ENCODE data around the gene STK17B. TPM values are rescaled to one million over a fixed set of nuclear protein-coding genes. Genes with fewer than 3 reads are reported as not detected.

STK17B gene
- total and polyA plus RNA-seq, 2 of the 8 experiments (the other 6 are each of a cell fraction or from before 2014, with no cell fraction given): 1.8 to 10.5 TPM

DNA sequence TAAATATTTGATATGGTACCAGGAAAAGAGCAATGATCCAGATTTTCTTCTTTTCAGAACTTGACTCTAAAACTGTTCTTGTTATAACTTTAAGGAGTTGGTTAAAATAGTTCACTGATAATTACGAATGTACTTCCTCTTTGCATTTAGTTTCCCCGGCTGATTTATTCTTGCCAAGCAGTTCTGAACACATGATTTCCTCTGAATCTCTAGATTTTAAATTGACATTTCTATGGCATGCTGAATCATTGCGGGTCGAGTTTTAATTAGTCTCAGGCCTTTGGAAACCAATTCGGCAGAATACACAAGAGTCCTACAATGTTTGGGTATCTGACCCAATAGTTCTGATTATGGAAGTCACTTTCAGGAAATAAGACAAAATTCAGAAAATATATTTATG is 65.4 kb downstream of the STK17B start (continued):
- TF ChIP-seq, protein P1, sequence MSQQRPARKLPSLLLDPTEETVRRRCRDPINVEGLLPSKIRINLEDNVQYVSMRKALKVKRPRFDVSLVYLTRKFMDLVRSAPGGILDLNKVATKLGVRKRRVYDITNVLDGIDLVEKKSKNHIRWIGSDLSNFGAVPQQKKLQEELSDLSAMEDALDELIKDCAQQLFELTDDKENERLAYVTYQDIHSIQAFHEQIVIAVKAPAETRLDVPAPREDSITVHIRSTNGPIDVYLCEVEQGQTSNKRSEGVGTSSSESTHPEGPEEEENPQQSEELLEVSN (IDR thresholded peaks at IDR 0.05): no peak

Data from H1 (cell line).